Dermis blood vessel endothelial cell (primary cell): ENCODE results near the gene PSMF1. TPM values are rescaled to one million over a fixed set of nuclear protein-coding genes. Genes with fewer than 3 reads are reported as not detected.

Source experiments
- DNase-seq: peaks from one replicate; pipeline ENCODE4 v3.0.0; 2010
- total RNA-seq: library from RNA; depleted of rRNA; stranded (reverse); fragments of >200 nt; gene quantifications from 2 replicates; pipeline ENCODE4 v1.2.3, GENCODE V29; 2014

The PSMF1 gene
- total RNA-seq, 1 donor from 2014 or later: 32.7 TPM

DNA sequence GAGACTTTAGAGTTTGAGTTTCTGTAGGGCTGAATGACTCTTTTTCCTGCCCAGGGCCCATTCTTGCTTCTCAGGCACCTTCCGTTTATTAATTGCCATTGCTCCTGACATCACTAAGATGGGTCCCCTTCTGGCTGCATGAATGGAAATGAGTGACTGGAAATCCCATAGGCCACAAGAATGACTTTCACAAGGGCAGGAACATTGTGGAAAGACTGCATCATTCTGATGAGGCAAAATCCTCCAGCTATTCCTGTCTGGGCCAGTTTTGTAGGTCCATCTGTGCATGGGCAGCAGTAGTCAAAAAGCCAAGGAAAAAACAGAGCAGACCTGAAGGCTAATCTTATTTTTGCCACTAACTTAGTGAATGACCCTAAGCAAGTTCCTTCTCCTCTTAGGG lies 47.1 kb downstream of the PSMF1 start:
- DNase-seq: no peak

DNA sequence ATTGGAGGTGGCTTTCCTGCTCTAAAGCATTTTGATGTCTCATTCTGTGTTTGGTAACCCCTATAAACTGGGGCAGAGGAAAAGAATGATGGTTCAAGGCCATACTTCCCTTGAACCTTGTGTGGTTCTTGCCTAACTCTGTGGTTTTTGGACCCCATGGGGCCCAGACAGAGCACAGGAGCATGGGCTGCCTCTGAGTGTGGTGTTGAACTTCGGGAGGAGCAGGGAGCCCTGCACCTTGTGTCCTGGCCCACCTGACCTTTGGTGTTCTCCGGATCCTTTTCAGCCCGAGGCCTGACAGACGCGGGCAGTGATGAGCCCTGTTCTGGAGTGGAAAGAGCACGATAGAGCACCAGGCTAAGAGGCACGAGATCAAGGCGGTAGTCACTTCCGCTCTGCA lies 47.5 kb downstream of the PSMF1 start:
- no peak for DNase-seq

DNA sequence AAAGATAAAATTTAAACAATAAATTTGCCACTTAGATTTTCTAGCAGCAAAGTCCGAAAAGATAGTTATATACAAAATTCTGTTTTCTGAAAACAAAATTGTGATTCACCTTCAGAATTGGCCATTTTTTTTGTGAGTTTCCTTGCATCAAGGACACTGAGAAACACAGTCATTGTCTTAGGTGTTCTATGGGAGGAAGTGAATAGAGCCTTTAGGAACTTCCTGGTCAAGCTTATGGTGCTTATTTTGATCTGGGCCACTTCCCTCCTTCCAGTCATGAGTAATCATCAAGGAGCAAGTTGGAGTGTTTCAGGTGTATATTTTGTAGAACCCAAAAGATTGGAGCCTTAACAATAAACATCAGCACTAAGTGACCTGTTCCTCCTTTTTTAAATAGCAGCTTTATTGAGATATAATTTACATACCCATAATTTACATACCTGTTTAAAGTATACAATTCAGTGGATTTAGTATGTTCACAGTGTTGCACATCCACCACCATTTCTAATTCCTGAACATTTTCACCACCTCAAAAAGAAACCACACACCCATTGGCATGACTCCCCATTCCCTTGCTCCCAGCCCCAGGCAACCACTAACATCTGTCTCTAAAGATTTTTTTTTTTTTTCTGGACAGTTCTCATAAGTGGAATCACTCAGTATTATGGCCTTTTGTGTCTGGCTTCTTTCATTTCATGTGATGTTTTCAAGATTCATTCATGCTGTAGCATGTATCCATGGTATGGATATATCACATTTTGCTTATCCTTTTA lies 48.7 kb downstream of the PSMF1 start:
- DNase-seq: peak; percentile 65

GRCh38 chr20:1169224-1169623 lies 50.8 kb downstream of the PSMF1 start:
- DNase-seq: no peak

DNA sequence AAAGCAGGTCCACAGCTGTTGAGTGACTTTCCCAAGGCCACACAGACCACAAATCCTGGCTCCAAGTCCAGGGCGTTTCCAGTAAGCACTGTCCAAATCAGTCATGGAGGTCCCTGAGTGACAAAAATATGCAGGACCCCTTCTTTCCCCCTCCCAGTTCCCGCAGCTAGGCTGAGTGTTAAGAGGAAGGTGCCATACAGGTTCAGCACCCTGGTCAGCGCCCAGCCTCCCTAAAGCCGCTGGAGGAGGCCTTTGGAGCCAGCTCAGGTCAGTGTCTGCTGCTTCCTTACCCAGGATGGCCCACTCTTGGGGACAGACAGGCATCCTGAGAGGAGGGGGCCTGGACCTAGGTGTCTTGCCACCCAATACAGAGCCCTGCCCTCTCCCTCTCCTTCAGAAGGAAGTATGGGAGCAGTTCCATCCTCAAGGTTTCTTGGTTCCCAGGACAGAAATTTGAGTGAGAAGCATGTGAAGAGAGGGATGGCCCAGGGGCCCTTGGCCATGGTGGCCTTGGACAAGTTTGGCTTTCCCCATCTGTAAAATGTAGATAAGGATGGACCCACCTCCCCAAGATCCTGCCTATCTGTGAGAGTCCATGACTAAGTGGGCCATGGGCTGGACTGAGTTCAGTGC lies 53.2 kb downstream of the PSMF1 start:
- peak; percentile 46 for DNase-seq

DNA sequence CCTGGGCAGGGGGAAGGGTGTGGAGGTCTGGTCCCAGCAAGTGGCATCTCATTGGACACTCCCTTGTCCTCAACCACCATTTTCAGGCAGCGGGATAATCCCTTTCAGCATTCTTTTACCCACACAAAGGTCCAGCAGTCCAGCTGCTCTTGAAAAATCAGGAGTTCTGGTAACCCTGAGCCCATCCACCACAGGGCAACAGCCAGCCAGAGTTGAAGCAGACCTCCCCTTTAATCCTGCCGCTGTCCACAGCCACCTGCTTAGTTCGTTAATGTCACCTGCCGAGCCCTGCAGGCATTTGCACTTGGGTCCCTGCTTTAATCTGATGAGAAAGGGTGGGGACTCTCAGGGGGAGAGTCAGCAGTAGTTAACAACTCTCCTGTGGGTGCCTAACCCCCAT lies 55.3 kb downstream of the PSMF1 start:
- no peak for DNase-seq

DNA sequence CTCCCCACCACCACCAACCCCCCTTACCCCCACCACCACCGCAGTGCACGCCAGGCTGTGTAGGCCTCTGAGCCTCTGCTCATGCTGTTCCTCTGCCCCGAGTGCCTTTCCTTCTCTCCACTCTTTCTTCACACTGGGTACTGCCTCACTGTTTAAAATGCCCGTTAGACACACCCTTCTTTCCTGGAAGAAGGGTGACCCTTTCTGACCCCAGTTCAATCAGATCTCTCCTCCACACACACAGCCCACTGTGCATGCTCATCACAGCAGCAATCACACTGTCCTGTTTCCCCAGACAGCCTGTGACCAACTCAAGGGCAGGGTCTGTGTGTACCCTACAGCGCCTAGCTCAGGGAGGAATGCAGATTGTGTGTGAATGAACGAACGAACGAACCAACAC lies 56.4 kb downstream of the PSMF1 start:
- DNase-seq: no peak

GRCh38 chr20:1177680-1178079 lies 59.3 kb downstream of the PSMF1 start:
- DNase-seq: peak; percentile 20

- no peak for DNase-seq
These were observed 59.7 kb downstream of the PSMF1 start for GRCh38 chr20:1178103-1178502.

DNA sequence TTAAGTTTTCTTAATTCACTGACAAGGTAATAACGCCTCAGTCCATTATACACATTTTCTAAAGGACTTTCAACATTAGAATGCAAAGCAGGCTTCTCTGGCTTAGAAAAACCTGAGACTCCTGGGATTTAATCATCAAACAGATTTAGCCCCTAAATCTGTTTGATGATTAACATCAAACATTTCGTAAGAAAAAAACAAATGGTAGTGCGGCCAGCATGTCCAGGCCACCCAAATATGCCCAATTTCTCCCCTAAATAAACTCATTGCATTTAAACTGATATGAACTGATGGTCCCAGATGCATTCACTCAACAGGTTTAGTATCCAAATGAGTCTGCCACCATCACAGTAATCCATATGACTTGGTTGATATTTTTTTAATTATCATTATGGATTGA lies 60.2 kb downstream of the PSMF1 start:
- no peak for DNase-seq

DNA sequence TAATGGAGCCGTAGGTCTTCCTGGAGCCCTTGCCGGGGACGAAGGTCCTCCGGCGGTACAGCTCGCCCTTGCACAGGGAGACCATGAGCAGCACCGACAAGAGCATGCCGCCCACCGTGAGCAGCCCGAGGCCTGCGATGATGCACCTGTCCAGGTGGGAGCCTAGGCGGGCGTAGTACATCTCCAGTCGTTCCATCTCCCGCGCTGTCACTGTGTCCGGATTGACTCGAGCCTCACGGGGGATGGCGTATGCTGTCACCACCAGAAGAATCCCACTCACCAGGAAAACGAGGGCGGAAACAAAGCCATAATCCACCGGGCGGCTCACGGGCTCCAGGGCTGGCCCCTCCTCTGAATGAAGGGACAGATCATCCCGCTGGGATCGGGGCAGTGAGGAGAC lies 62.5 kb downstream of the PSMF1 start:
- DNase-seq: no peak

GRCh38 chr20:1182106-1182505 lies 63.7 kb downstream of the PSMF1 start:
- no peak for DNase-seq

GRCh38 chr20:1183153-1183552 lies 64.8 kb downstream of the PSMF1 start:
- DNase-seq: no peak

GRCh38 chr20:1184260-1184637 lies 65.8 kb downstream of the PSMF1 start:
- no peak for DNase-seq

- peak; percentile 16 for DNase-seq
These were observed 66.4 kb downstream of the PSMF1 start, which contains the start of gene TMEM74B for GRCh38 chr20:1184638-1185315. TMEM74B (minus strand) TSS chr20:1184981; CDS start chr20:1183801, 1,180 bp downstream.

- DNase-seq: no peak
These were observed 66.9 kb downstream of the PSMF1 start for GRCh38 chr20:1185316-1185741.

DNA sequence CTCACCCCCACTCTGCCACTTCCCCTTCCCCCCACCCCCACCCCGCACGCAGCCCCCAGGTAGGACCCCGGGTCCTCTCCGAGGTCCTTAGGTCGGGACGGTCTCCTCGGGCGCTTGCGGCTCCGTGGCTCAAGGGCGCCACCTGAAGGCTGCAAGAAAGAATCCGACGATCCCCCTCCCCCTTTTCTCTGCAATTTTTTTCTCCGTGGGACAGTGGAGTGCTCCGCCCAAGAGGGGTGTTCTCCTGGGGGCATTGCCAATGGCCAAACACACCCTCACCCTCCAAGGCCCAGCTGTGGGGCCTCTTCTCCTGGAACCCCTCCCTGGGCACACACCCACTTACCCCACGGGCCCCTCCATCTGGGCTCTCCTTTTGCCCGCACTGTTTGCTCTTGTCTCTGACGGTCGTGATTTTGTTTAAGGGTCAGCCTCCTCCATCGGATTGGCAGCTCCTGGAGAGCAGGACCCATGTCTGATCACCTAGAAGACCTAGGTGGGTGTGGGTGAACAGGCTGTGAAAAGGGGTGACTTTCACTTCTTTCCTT lies 67.5 kb downstream of the PSMF1 start:
- peak; percentile 76 for DNase-seq

GRCh38 chr20:1186367-1186991 lies 68.1 kb downstream of the PSMF1 start:
- DNase-seq: no peak

DNA sequence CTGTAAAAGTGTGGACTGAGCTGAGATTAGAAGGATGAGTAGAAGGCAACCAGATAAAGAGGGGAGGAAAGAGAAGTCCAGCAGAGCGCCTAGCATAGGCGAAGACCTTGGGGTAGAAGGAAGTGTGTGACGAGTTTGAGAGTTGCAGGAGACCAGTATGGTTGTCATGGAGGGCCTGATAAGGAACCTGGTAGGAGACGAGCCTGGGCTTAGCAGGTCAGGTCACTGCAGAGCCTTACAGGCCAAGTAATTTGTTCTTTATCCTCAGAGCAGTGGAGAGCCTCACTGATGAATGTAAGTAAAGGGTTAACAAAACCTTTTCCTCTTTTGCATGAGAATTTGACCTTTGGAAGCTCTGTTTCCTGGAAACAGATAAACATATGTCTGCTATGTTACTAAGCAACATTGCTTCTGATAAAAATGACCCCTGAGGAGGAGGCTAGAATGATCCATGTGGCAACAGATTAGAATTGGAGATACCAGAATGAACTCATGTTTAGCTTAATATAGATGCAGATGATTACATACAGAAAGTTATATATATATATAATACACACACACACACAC lies 69.3 kb downstream of the PSMF1 start:
- DNase-seq: peak; percentile 20

- no peak for DNase-seq
These were observed 69.9 kb downstream of the PSMF1 start for GRCh38 chr20:1188347-1188746.

- no peak for DNase-seq
These were observed 71.4 kb downstream of the PSMF1 start for GRCh38 chr20:1189827-1190226.

GRCh38 chr20:1190847-1191246 lies 72.4 kb downstream of the PSMF1 start:
- DNase-seq: no peak

DNA sequence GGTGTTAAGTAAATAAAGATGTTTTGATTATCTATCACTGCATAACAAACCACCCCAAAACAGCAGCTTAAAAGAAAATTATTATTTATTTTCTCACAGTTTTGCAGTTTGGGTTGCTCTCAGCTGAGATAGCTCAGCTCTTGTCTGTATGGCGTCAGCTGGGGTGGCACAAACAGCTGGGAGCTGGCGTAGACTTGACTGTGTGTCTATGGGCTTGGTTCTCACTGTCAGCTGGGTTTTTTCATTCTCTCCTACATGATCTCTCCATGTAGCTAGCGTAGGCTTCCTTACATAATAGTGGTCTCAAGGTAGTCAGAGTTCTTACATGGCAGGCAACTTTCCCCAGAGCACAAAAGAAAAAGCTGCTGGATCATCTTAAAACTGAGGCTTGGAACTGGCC lies 72.9 kb downstream of the PSMF1 start:
- no peak for DNase-seq
